IMR-90 (cell line): ENCODE data around the gene ATP2B2.

Experiments
- BHLHE40 ChIP-seq: fragments of 150-350 bp; IDR thresholded peaks from 2 replicates; pipeline ENCODE4 v1.6.1; 2016; ENCODE audit warnings: mild to moderate bottlenecking, low read depth, low read length
- CEBPB ChIP-seq: IDR thresholded peaks from 2 replicates; pipeline ENCODE4 v1.6.1; 2012; ENCODE audit warnings: low read depth, low read length, improper control_type of control experiment
- CHD1 ChIP-seq: IDR thresholded peaks from 2 replicates; pipeline ENCODE4 v1.6.1; 2012; ENCODE audit warnings: low read depth, low read length, improper control_type of control experiment
- CTCF ChIP-seq: conservative IDR thresholded peaks from 2 replicates; pipeline ENCODE4 v1.5.1; 2012; ENCODE audit warnings: mild to moderate bottlenecking, low read depth, low read length, improper control_type of control experiment
- ELK1 ChIP-seq: fragments of 150-350 bp; IDR thresholded peaks from 2 replicates; pipeline ENCODE4 v1.6.1; 2016; ENCODE audit warnings: low read depth, mild to moderate bottlenecking, low read length, moderate library complexity, borderline replicate concordance
- FOS ChIP-seq: fragments of 150-350 bp; IDR thresholded peaks from 2 replicates; pipeline ENCODE4 v1.6.1; 2016; ENCODE audit warnings: low read depth, low read length
- MAFK ChIP-seq: IDR thresholded peaks from 2 replicates; pipeline ENCODE4 v1.6.1; 2012; ENCODE audit warnings: low read depth, low read length, improper control_type of control experiment
- MAZ ChIP-seq: IDR thresholded peaks from 2 replicates; pipeline ENCODE4 v1.6.1; 2012; ENCODE audit warnings: low read depth, mild to moderate bottlenecking, low read length, improper control_type of control experiment, moderate library complexity, borderline replicate concordance
- MXI1 ChIP-seq: IDR thresholded peaks from 2 replicates; pipeline ENCODE4 v1.6.1; 2012; ENCODE audit warnings: low read depth, mild to moderate bottlenecking, low read length, moderate library complexity, borderline replicate concordance
- POLR2A ChIP-seq: IDR thresholded peaks from 2 replicates; pipeline ENCODE4 v1.6.1; 2012; ENCODE audit warnings: mild to moderate bottlenecking, low read depth, low read length
- RAD21 ChIP-seq: IDR thresholded peaks from 2 replicates; pipeline ENCODE4 v1.6.1; 2012; ENCODE audit warnings: low read length, improper control_type of control experiment
- RFX5 ChIP-seq: IDR thresholded peaks from 2 replicates; pipeline ENCODE4 v1.8.0; 2012; ENCODE audit warnings: low read depth, mild to moderate bottlenecking, low read length, moderate library complexity
- SMC3 ChIP-seq: fragments of 150-350 bp; IDR thresholded peaks from 2 replicates; pipeline ENCODE4 v1.6.1; 2016; ENCODE audit warnings: low read depth, mild to moderate bottlenecking, antibody characterized with exemption, low read length, moderate library complexity
- USF2 ChIP-seq: fragments of 150-350 bp; IDR thresholded peaks from 2 replicates; pipeline ENCODE4 v1.6.1; 2017; ENCODE audit warnings: mild to moderate bottlenecking, antibody characterized with exemption, low read length, low read depth

GRCh38 chr3:10308678-10309077, 196.7 kb downstream of the ATP2B2 start:
- TF ChIP-seq POLR2A (no peak), CHD1 (no peak), CTCF (no peak), RAD21 (no peak), MAZ (no peak), USF2 (no peak), SMC3 (no peak), ELK1 (no peak), MAFK (no peak), RFX5 (no peak), BHLHE40 (no peak), MXI1 (no peak), CEBPB (no peak), FOS (no peak)
